Measurements from ENCODE around the gene TMEM52.

The TMEM52 gene

GRCh38 chr1:1874901-1875300, 44.2 kb downstream of the TMEM52 start:
- Histone ChIP-seq H4K20me1 (ENCODE audit: insufficient read depth, low read length) (peaks cover 94% of the 10 kb centered on the region), H3K9me3 (ENCODE audit: insufficient read depth, low read length, severe bottlenecking) (no peaks in the 10 kb centered on the region), H3K4me2 (ENCODE audit: insufficient read depth, low read length) (no peak overlapping the region), H3K27ac (ENCODE audit: low read length) (no peak overlapping the region), H3K79me2 (ENCODE audit: insufficient read depth, low read length) (peaks cover 100% of the 10 kb centered on the region), H3K4me3 (ENCODE audit: low read depth in 1 of 2, low read length in 2 of 2) (no peak overlapping the region), H3K4me1 (ENCODE audit: insufficient read depth, low read length) (no peaks in the 10 kb centered on the region), H3K36me3 (ENCODE audit: insufficient read depth, low read length) (peaks cover 81% of the 10 kb centered on the region), H2AFZ (ENCODE audit: low read depth, low read length) (no peak overlapping the region), H3K9ac (ENCODE audit: low read depth, low read length) (no peak overlapping the region), H3K27me3 (ENCODE audit: insufficient read depth, low read length, poor library complexity) (no peaks in the 10 kb centered on the region)
- DNase-seq, result no peak
- no peak for TF ChIP-seq CTCF (IDR thresholded peaks at IDR 0.05; ENCODE audit: borderline replicate concordance, extremely low read depth, low read length, poor library complexity, severe bottlenecking)
- TF ChIP-seq EZH2 (IDR thresholded peaks at IDR 0.05; ENCODE audit: borderline replicate concordance, low read depth, low read length, severe bottlenecking), result no peak
- no peak for ATAC-seq (ENCODE audit: insufficient read depth, low read depth)

GRCh38 chr1:1873186-1873585, 45.9 kb downstream of the TMEM52 start:
- Histone ChIP-seq H4K20me1 (ENCODE audit: insufficient read depth, low read length) (peaks cover 89% of the 10 kb centered on the region), H3K27me3 (ENCODE audit: insufficient read depth, low read length, poor library complexity) (no peaks in the 10 kb centered on the region), H3K79me2 (ENCODE audit: insufficient read depth, low read length) (peaks cover 99% of the 10 kb centered on the region), H3K9ac (ENCODE audit: low read depth, low read length) (no peak overlapping the region), H3K27ac (ENCODE audit: low read length) (no peak overlapping the region), H3K4me3 (ENCODE audit: low read depth in 1 of 2, low read length in 2 of 2) (no peak overlapping the region), H3K36me3 (ENCODE audit: insufficient read depth, low read length) (peaks cover 75% of the 10 kb centered on the region), H3K4me1 (ENCODE audit: insufficient read depth, low read length) (no peaks in the 10 kb centered on the region), H3K9me3 (ENCODE audit: insufficient read depth, low read length, severe bottlenecking) (no peaks in the 10 kb centered on the region), H2AFZ (ENCODE audit: low read depth, low read length) (no peak overlapping the region), H3K4me2 (ENCODE audit: insufficient read depth, low read length) (no peak overlapping the region)
- TF ChIP-seq EZH2 (IDR thresholded peaks at IDR 0.05; ENCODE audit: borderline replicate concordance, low read depth, low read length, severe bottlenecking), result no peak
- DNase-seq, result no peak
- ATAC-seq (ENCODE audit: insufficient read depth, low read depth), result no peak

GRCh38 chr1:1872329-1872994, 46.6 kb downstream of the TMEM52 start:
- peaks cover 99% of the 10 kb centered on the region for H3K79me2 ChIP-seq (ENCODE audit: insufficient read depth, low read length)
- DNase-seq (no peak), ATAC-seq (ENCODE audit: insufficient read depth, low read depth) (no peak)
- peaks cover 89% of the 10 kb centered on the region for H4K20me1 ChIP-seq (ENCODE audit: insufficient read depth, low read length)
- no peak overlapping the region for H2AFZ ChIP-seq (ENCODE audit: low read depth, low read length)
- no peak overlapping the region for H3K4me3 ChIP-seq (ENCODE audit: low read depth in 1 of 2, low read length in 2 of 2)
- H3K27ac ChIP-seq (ENCODE audit: low read length), result no peak overlapping the region
- H3K9ac ChIP-seq (ENCODE audit: low read depth, low read length), result no peak overlapping the region
- no peak overlapping the region for H3K4me2 ChIP-seq (ENCODE audit: insufficient read depth, low read length)
- TF ChIP-seq EZH2 (IDR thresholded peaks at IDR 0.05; ENCODE audit: borderline replicate concordance, low read depth, low read length, severe bottlenecking), result no peak
- no peak for TF ChIP-seq CTCF (IDR thresholded peaks at IDR 0.05; ENCODE audit: borderline replicate concordance, extremely low read depth, low read length, poor library complexity, severe bottlenecking)
- peaks cover 68% of the 10 kb centered on the region for H3K36me3 ChIP-seq (ENCODE audit: insufficient read depth, low read length)
- no peaks in the 10 kb centered on the region for H3K9me3 ChIP-seq (ENCODE audit: insufficient read depth, low read length, severe bottlenecking)
- no peaks in the 10 kb centered on the region for H3K4me1 ChIP-seq (ENCODE audit: insufficient read depth, low read length)
- no peaks in the 10 kb centered on the region for H3K27me3 ChIP-seq (ENCODE audit: insufficient read depth, low read length, poor library complexity)

GRCh38 chr1:1869469-1869868, 49.6 kb downstream of the TMEM52 start:
- H3K27ac ChIP-seq (ENCODE audit: low read length), result no peak overlapping the region

More at GRCh38 chr1:1869469-1869868, 49.6 kb downstream of the TMEM52 start:
- no peak for ATAC-seq (ENCODE audit: insufficient read depth, low read depth)
- Histone ChIP-seq H3K36me3 (ENCODE audit: insufficient read depth, low read length) (peaks cover 46% of the 10 kb centered on the region), H3K79me2 (ENCODE audit: insufficient read depth, low read length) (peaks cover 99% of the 10 kb centered on the region), H3K4me3 (ENCODE audit: low read depth in 1 of 2, low read length in 2 of 2) (no peak overlapping the region), H3K27me3 (ENCODE audit: insufficient read depth, low read length, poor library complexity) (no peaks in the 10 kb centered on the region), H4K20me1 (ENCODE audit: insufficient read depth, low read length) (peaks cover 92% of the 10 kb centered on the region), H2AFZ (ENCODE audit: low read depth, low read length) (no peak overlapping the region), H3K4me1 (ENCODE audit: insufficient read depth, low read length) (no peaks in the 10 kb centered on the region), H3K9ac (ENCODE audit: low read depth, low read length) (no peak overlapping the region), H3K9me3 (ENCODE audit: insufficient read depth, low read length, severe bottlenecking) (no peaks in the 10 kb centered on the region), H3K4me2 (ENCODE audit: insufficient read depth, low read length) (no peak overlapping the region)
- TF ChIP-seq CTCF (IDR thresholded peaks at IDR 0.05; ENCODE audit: borderline replicate concordance, extremely low read depth, low read length, poor library complexity, severe bottlenecking) (no peak), EZH2 (IDR thresholded peaks at IDR 0.05; ENCODE audit: borderline replicate concordance, low read depth, low read length, severe bottlenecking) (no peak)
- DNase-seq, result no peak

Measured in DND-41 (cell line).